Fibroblast of lung (primary cell): ENCODE results near the gene BBIP1. TPM values are rescaled to one million over a fixed set of nuclear protein-coding genes. Genes with fewer than 3 reads are reported as not detected.
A peak's percentile ranks its signal among the peaks of the same experiment; 100 is the strongest.

Experiments
- DNase-seq, 2 donors: peaks; one replicate each; pipeline versions ENCODE4 v3.0.0 to v3.0.0-alpha.2; 2010; ENCODE audit warnings: low read depth in 2 of 2
- H2AFZ ChIP-seq: 2 replicates; pipeline ENCODE4 v1.5.1; 2012; ENCODE audit warnings: low read length, control low read depth, inconsistent platforms
- H3K27ac ChIP-seq: 2 replicates; pipeline ENCODE4 v1.5.1; 2011; ENCODE audit warnings: low read length, control low read depth; ENCODE audit not compliant: insufficient read depth
- H3K27me3 ChIP-seq: 2 replicates; pipeline ENCODE4 v1.5.1; 2011; ENCODE audit warnings: mild to moderate bottlenecking, low read length; ENCODE audit not compliant: control insufficient read depth, insufficient read depth
- H3K36me3 ChIP-seq: 2 replicates; pipeline ENCODE4 v1.5.1; 2011; ENCODE audit warnings: low read length; ENCODE audit not compliant: control insufficient read depth, insufficient read depth
- H3K4me1 ChIP-seq: 2 replicates; pipeline ENCODE4 v1.5.1; 2011; ENCODE audit warnings: low read length; ENCODE audit not compliant: control insufficient read depth, insufficient read depth; ENCODE audit errors: extremely low read depth
- H3K4me2 ChIP-seq: 2 replicates; pipeline ENCODE4 v1.5.1; 2011; ENCODE audit warnings: low read length, control low read depth; ENCODE audit not compliant: insufficient read depth; ENCODE audit errors: extremely low read depth
- H3K4me3 ChIP-seq, 4 experiments: fragments of 200-600 bp in 1 of 4; sonication (generic) in 1 of 4; replicated peaks in 1 of 4; 2 replicates each; pipeline ENCODE4 v1.5.1; 2011 to 2016; ENCODE audit warnings: low read length in 4 of 4, low read depth in 3 of 4, mild to moderate bottlenecking in 3 of 4, control low read depth in 2 of 4, inconsistent platforms in 1 of 4, mixed read lengths in 1 of 4; ENCODE audit not compliant: insufficient read depth in 1 of 4; ENCODE audit errors: control extremely low read depth in 1 of 4
- H3K79me2 ChIP-seq: 2 replicates; pipeline ENCODE4 v1.5.1; 2012; ENCODE audit warnings: mild to moderate bottlenecking, low read length, inconsistent platforms; ENCODE audit not compliant: control insufficient read depth, insufficient read depth
- H3K9ac ChIP-seq: 2 replicates; pipeline ENCODE4 v1.5.1; 2011; ENCODE audit warnings: mild to moderate bottlenecking, low read length, control low read depth; ENCODE audit not compliant: insufficient read depth
- H3K9me3 ChIP-seq: 2 replicates; pipeline ENCODE4 v1.5.1; 2012; ENCODE audit warnings: low read depth, low read length; ENCODE audit not compliant: control insufficient read depth, insufficient read depth
- H4K20me1 ChIP-seq: 2 replicates; pipeline ENCODE4 v1.5.1; 2011; ENCODE audit warnings: low read length; ENCODE audit not compliant: control insufficient read depth, insufficient read depth; ENCODE audit errors: extremely low read depth
- CTCF ChIP-seq, 2 donors: IDR thresholded peaks in 1 of 2; conservative IDR thresholded peaks in 1 of 2; 1 replicate in 1 of 2; 2 replicates in 1 of 2; pipeline ENCODE4 v1.5.1; 2011 to 2012; ENCODE audit warnings: low read length in 2 of 2, control low read depth in 1 of 2, inconsistent platforms in 1 of 2, low read depth in 1 of 2, mild to moderate bottlenecking in 1 of 2
- EZH2 ChIP-seq: IDR thresholded peaks from 2 replicates; pipeline ENCODE4 v1.5.1; 2012; ENCODE audit warnings: low read length, control low read depth, mild to moderate bottlenecking; ENCODE audit errors: missing control alignments
- polyA plus RNA-seq, 2 donors: library from polyadenylated mRNA; depleted of rRNA in 1 of 2; stranded (reverse) in 1 of 2; unstranded in 1 of 2; fragments of >200 nt; gene quantifications; 2 replicates each; pipeline ENCODE4 v1.2.1, GENCODE V29; 2011 to 2012; ENCODE audit warnings: missing spikeins in 1 of 2
- total RNA-seq: library from RNA; depleted of rRNA; stranded (reverse); fragments of >200 nt; gene quantifications from 2 replicates; pipeline ENCODE4 v1.2.1, GENCODE V29; 2014

Gene BBIP1
- total and polyA plus RNA-seq, 2 donors (not counting 1 experiment from before 2014, with no cell fraction given): 30.1 to 31.7 TPM

- Histone ChIP-seq H3K27ac (no peak overlapping the region), H3K27me3 (no peaks in the 10 kb centered on the region), H3K4me2 (no peak overlapping the region), H3K79me2 (no peaks in the 10 kb centered on the region), H2AFZ (no peak overlapping the region), H3K9me3 (no peaks in the 10 kb centered on the region), H3K36me3 (no peaks in the 10 kb centered on the region), H4K20me1 (no peaks in the 10 kb centered on the region), H3K9ac (no peak overlapping the region), H3K4me3 (no peak overlapping the region), H3K4me1 (peaks cover 2% of the 10 kb centered on the region)
- DNase-seq: peak; percentile 33 to 66
- TF ChIP-seq CTCF (conservative IDR thresholded peaks at IDR 0.05 in 1 of 2, IDR thresholded peaks at IDR 0.05 in 1 of 2; ENCODE audit: low read depth in 1 of 2, low read length in 2 of 2) (peak; percentile 24 to 42), EZH2 (no peak)
Observed at GRCh38 chr10:110893559-110894179, 25.3 kb downstream of the BBIP1 start.

GRCh38 chr10:110892602-110893288 lies 26.2 kb downstream of the BBIP1 start:
- H2AFZ ChIP-seq: no peak overlapping the region
- H3K9me3 ChIP-seq: no peaks in the 10 kb centered on the region
- no peak overlapping the region for H3K9ac ChIP-seq
- no peaks in the 10 kb centered on the region for H3K79me2 ChIP-seq
- peaks cover 2% of the 10 kb centered on the region for H3K4me1 ChIP-seq
- no peak overlapping the region for H3K4me3 ChIP-seq
- TF ChIP-seq CTCF (conservative IDR thresholded peaks at IDR 0.05 in 1 of 2, IDR thresholded peaks at IDR 0.05 in 1 of 2; ENCODE audit: low read depth in 1 of 2, low read length in 2 of 2) (no peak), EZH2 (no peak)
- H3K27ac ChIP-seq: no peak overlapping the region
- H4K20me1 ChIP-seq: no peaks in the 10 kb centered on the region
- DNase-seq: no peak
- H3K4me2 ChIP-seq: no peak overlapping the region
- no peaks in the 10 kb centered on the region for H3K36me3 ChIP-seq
- no peaks in the 10 kb centered on the region for H3K27me3 ChIP-seq

- no peak overlapping the region for H2AFZ ChIP-seq
- no peak overlapping the region for H3K4me2 ChIP-seq
- TF ChIP-seq CTCF (conservative IDR thresholded peaks at IDR 0.05 in 1 of 2, IDR thresholded peaks at IDR 0.05 in 1 of 2; ENCODE audit: low read depth in 1 of 2, low read length in 2 of 2) (no peak), EZH2 (no peak)
- no peak overlapping the region for H3K27ac ChIP-seq
- no peaks in the 10 kb centered on the region for H3K79me2 ChIP-seq
- no peak for DNase-seq
- no peaks in the 10 kb centered on the region for H4K20me1 ChIP-seq
- no peaks in the 10 kb centered on the region for H3K36me3 ChIP-seq
- no peak overlapping the region for H3K4me3 ChIP-seq
- H3K9ac ChIP-seq: no peak overlapping the region
- no peaks in the 10 kb centered on the region for H3K9me3 ChIP-seq
- H3K4me1 ChIP-seq: peaks cover 2% of the 10 kb centered on the region
- no peaks in the 10 kb centered on the region for H3K27me3 ChIP-seq
Observed at GRCh38 chr10:110887560-110887959, 31.4 kb downstream of the BBIP1 start.
